ENCODE measurements around the gene TLE3. TPM values are rescaled to one million over a fixed set of nuclear protein-coding genes. Genes with fewer than 3 reads are reported as not detected.
A peak's percentile ranks its signal among the peaks of the same experiment; 100 is the strongest.

Gene TLE3
- total RNA-seq, 2 experiments from 2014 or later, result 159 to 167 TPM

- Mint-ChIP-seq H3K4me3 (no peak overlapping the region), H3K9me3 (no peaks in the 10 kb centered on the region), H3K27ac (peak overlapping the region; percentile 64), H3K4me1 (ENCODE audit: low read depth) (peaks cover 33% of the 10 kb centered on the region), H3K36me3 (ENCODE audit: low read depth) (peaks cover 92% of the 10 kb centered on the region), H3K27me3 (no peaks in the 10 kb centered on the region)
- no peaks in the 10 kb centered on the region for H3K27me3 ChIP-seq (ENCODE audit: control insufficient read depth in 1 of 2, insufficient read depth in 2 of 2, low read length in 2 of 2)
- peaks cover 89% of the 10 kb centered on the region for H3K36me3 ChIP-seq (ENCODE audit: insufficient read depth, low read length)
- CTCF ChIA-PET, result no interaction called here
- peaks cover 6% of the 10 kb centered on the region for H3K4me1 ChIP-seq (ENCODE audit: insufficient read depth, low read length)
- H3K4me3 ChIP-seq (ENCODE audit: low read length), result no peak overlapping the region
- TF ChIP-seq, protein P1, sequence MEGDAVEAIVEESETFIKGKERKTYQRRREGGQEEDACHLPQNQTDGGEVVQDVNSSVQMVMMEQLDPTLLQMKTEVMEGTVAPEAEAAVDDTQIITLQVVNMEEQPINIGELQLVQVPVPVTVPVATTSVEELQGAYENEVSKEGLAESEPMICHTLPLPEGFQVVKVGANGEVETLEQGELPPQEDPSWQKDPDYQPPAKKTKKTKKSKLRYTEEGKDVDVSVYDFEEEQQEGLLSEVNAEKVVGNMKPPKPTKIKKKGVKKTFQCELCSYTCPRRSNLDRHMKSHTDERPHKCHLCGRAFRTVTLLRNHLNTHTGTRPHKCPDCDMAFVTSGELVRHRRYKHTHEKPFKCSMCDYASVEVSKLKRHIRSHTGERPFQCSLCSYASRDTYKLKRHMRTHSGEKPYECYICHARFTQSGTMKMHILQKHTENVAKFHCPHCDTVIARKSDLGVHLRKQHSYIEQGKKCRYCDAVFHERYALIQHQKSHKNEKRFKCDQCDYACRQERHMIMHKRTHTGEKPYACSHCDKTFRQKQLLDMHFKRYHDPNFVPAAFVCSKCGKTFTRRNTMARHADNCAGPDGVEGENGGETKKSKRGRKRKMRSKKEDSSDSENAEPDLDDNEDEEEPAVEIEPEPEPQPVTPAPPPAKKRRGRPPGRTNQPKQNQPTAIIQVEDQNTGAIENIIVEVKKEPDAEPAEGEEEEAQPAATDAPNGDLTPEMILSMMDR (IDR thresholded peaks at IDR 0.05), result no peak
- POLR2A ChIA-PET, result interaction anchor here (1.6 kb wide), 1 partner anchor 26 kb away, joined by 5 read pairs; the partner anchor contains the start of gene TLE3
- intact Hi-C loops (cut with DNase I, micrococcal nuclease), result loop anchor here in 1 of 2 experiments (10.0 kb wide), 1 partner anchor 62 kb away; no protein-coding TSS in a partner anchor
- H3K9me3 ChIP-seq (ENCODE audit: control insufficient read depth in 1 of 2, insufficient read depth in 1 of 2, low read length in 2 of 2), result no peaks in the 10 kb centered on the region
- ATAC-seq (ENCODE audit: poor library complexity) (no peak), DNase-seq (no peak)
- no peak overlapping the region for H3K27ac ChIP-seq (ENCODE audit: low read depth in 1 of 2, low read length in 2 of 2)
Measured at GRCh38 chr15:70072479-70072878, 25.2 kb downstream of the TLE3 start.

DNA sequence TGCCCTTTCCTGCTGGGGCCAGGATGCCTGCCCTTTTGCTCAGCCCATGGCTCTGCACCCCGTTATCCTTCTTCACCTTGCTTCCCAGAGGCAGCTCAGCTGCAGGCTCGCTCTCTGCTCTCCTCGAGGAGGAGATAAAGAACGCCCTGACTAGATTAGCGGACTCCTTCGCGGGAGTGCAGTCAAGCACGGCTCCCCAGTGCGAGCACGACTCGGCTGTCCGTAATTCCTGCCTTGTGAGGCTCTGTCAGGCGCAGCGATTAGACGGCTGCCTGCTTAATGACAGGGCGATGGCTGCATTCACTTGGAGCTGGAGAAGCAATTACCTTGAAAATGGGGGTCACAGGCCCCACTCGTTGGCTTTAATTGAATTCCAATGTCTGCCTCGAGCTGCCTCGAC lies 25.9 kb downstream of the TLE3 start:
- ATAC-seq (ENCODE audit: poor library complexity) (no peak), DNase-seq (no peak)
- H3K9me3 ChIP-seq (ENCODE audit: control insufficient read depth in 1 of 2, insufficient read depth in 1 of 2, low read length in 2 of 2), result no peaks in the 10 kb centered on the region
- ChIA-PET POLR2A (interaction anchor here (1.0 to 1.6 kb wide), 2 partner anchors 10 to 26 kb away, joined by 3 to 5 read pairs; partner anchors contain the start of gene TLE3), CTCF (no interaction called here)
- H3K4me1 ChIP-seq (ENCODE audit: insufficient read depth, low read length), result peaks cover 6% of the 10 kb centered on the region
- TF ChIP-seq, protein P1 (IDR thresholded peaks at IDR 0.05), result no peak
- peaks cover 95% of the 10 kb centered on the region for H3K36me3 ChIP-seq (ENCODE audit: insufficient read depth, low read length)
- intact Hi-C loops (cut with DNase I, micrococcal nuclease), result loop anchor here in 1 of 2 experiments (10.0 kb wide), 1 partner anchor 63 kb away; no protein-coding TSS in a partner anchor
- Mint-ChIP-seq H3K27me3 (no peaks in the 10 kb centered on the region), H3K9me3 (no peaks in the 10 kb centered on the region), H3K4me3 (no peak overlapping the region), H3K36me3 (ENCODE audit: low read depth) (peaks cover 95% of the 10 kb centered on the region), H3K4me1 (ENCODE audit: low read depth) (peaks cover 33% of the 10 kb centered on the region), H3K27ac (no peak overlapping the region)
- no peaks in the 10 kb centered on the region for H3K27me3 ChIP-seq (ENCODE audit: control insufficient read depth in 1 of 2, insufficient read depth in 2 of 2, low read length in 2 of 2)
- H3K27ac ChIP-seq (ENCODE audit: low read depth in 1 of 2, low read length in 2 of 2), result no peak overlapping the region
- no peak overlapping the region for H3K4me3 ChIP-seq (ENCODE audit: low read length)

DNA sequence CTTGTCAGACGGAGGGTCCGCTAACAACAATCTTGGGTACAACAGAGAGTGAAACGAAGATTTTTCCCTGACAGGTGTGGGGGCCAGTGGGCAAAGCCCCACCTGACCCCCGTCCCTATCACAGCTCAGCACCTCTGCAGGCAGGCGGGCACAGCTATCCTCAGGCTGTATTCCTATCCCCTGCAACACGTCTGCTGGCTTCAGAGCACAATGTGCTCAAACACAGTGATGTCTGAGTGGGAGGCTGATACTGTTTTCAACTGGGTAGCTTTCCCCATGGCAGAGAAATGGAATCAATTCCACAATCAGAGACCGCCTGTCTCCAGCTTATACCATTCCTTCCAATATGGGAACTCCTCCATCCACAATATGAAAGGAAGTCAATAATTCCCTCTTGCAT lies 28.0 kb downstream of the TLE3 start:
- intact Hi-C loops (cut with DNase I, micrococcal nuclease), result loop anchor here in 1 of 2 experiments (10.0 kb wide), 1 partner anchor 65 kb away; no protein-coding TSS in a partner anchor
- Histone ChIP-seq H3K27me3 (ENCODE audit: control insufficient read depth in 1 of 2, insufficient read depth in 2 of 2, low read length in 2 of 2) (no peaks in the 10 kb centered on the region), H3K27ac (ENCODE audit: low read depth in 1 of 2, low read length in 2 of 2) (no peak overlapping the region), H3K9me3 (ENCODE audit: control insufficient read depth in 1 of 2, insufficient read depth in 1 of 2, low read length in 2 of 2) (no peaks in the 10 kb centered on the region), H3K4me1 (ENCODE audit: insufficient read depth, low read length) (peaks cover 6% of the 10 kb centered on the region), H3K4me3 (ENCODE audit: low read length) (no peak overlapping the region), H3K36me3 (ENCODE audit: insufficient read depth, low read length) (peaks cover 99% of the 10 kb centered on the region)
- Mint-ChIP-seq H3K27ac (no peak overlapping the region), H3K4me1 (ENCODE audit: low read depth) (peaks cover 18% of the 10 kb centered on the region), H3K9me3 (no peaks in the 10 kb centered on the region), H3K27me3 (no peaks in the 10 kb centered on the region), H3K4me3 (no peak overlapping the region), H3K36me3 (ENCODE audit: low read depth) (peaks cover 93% of the 10 kb centered on the region)
- no peak for ATAC-seq (ENCODE audit: poor library complexity)
- CTCF ChIA-PET, result no interaction called here
- POLR2A ChIA-PET, result no interaction called here
- TF ChIP-seq, protein P1 (IDR thresholded peaks at IDR 0.05), result no peak
- DNase-seq, result no peak
